Endodermal cell (in vitro differentiated cells): ENCODE measurements around the gene ANKS1B. TPM values are rescaled to one million over a fixed set of nuclear protein-coding genes. Genes with fewer than 3 reads are reported as not detected.
A peak's percentile ranks its signal among the peaks of the same experiment; 100 is the strongest.

ENCODE experiments used
- DNase-seq: peaks from one replicate; pipeline ENCODE4 v3.0.0-alpha.2; 2017
- H3K27ac ChIP-seq: 2 replicates; pipeline ENCODE4 v1.5.1; 2013; ENCODE audit warnings: mild to moderate bottlenecking, low read depth, low read length, moderate library complexity
- H3K27me3 ChIP-seq: 2 replicates; pipeline ENCODE4 v1.6.1; 2013; ENCODE audit warnings: mild to moderate bottlenecking, low read length, moderate library complexity; ENCODE audit not compliant: insufficient read depth, control insufficient read depth, poor library complexity, severe bottlenecking
- H3K36me3 ChIP-seq: 2 replicates; pipeline ENCODE4 v1.7.0; 2013; ENCODE audit warnings: mild to moderate bottlenecking, low read length, moderate library complexity; ENCODE audit not compliant: control insufficient read depth, insufficient read depth
- H3K4me1 ChIP-seq: one replicate; pipeline ENCODE4 v1.7.0; 2013; ENCODE audit warnings: low read length; ENCODE audit not compliant: control insufficient read depth, insufficient read depth
- H3K4me3 ChIP-seq: 2 replicates; pipeline ENCODE4 v1.5.1; 2013; ENCODE audit warnings: mild to moderate bottlenecking, low read length, moderate library complexity
- H3K9ac ChIP-seq: 2 replicates; pipeline ENCODE4 v1.6.1; 2013; ENCODE audit warnings: mild to moderate bottlenecking, low read length, moderate library complexity; ENCODE audit not compliant: poor library complexity, severe bottlenecking; ENCODE audit errors: extremely low read depth
- H3K9me3 ChIP-seq: 2 replicates; pipeline ENCODE4 v1.6.1; 2013; ENCODE audit warnings: mild to moderate bottlenecking, low read length, moderate library complexity; ENCODE audit not compliant: control insufficient read depth
- H3K27ac Mint-ChIP-seq: 2 replicates; pipeline ENCODE4 v1.8.0; 2020; ENCODE audit warnings: mixed read lengths
- H3K27me3 Mint-ChIP-seq: 2 replicates; pipeline ENCODE4 v1.8.0; 2021; ENCODE audit warnings: mild to moderate bottlenecking, mixed read lengths; ENCODE audit not compliant: insufficient read depth
- H3K36me3 Mint-ChIP-seq: 2 replicates; pipeline ENCODE4 v1.8.0; 2020; ENCODE audit warnings: low read depth, mixed read lengths
- H3K4me1 Mint-ChIP-seq: 2 replicates; pipeline ENCODE4 v1.8.0; 2020; ENCODE audit warnings: mixed read lengths
- H3K4me3 Mint-ChIP-seq: 2 replicates; pipeline ENCODE4 v1.8.0; 2020; ENCODE audit warnings: mild to moderate bottlenecking, moderate library complexity, mixed read lengths
- H3K9me3 Mint-ChIP-seq: 2 replicates; pipeline ENCODE4 v1.8.0; 2020; ENCODE audit warnings: mild to moderate bottlenecking, mixed read lengths
- CTCF ChIP-seq: fragments of 200-600 bp; sonication (generic); conservative IDR thresholded peaks from 2 replicates; pipeline ENCODE4 v1.5.0; 2021; ENCODE audit warnings: antibody characterized with exemption, mild to moderate bottlenecking
- WGBS, 2 experiments: methylation state at CpG; one replicate each; pipeline versions ENCODE4 v1.1.5 to v1.1.7; 2013; ENCODE audit warnings: missing lambda C conversion rate in 2 of 2, mixed read lengths in 1 of 2; ENCODE audit not compliant: insufficient coverage in 1 of 2, insufficient read length in 1 of 2; 5-methylcytosine and 5-hydroxymethylcytosine counted together
- total RNA-seq, 2 donors: library from RNA; stranded (reverse); fragmentation: NEBNext Ultra II Directional in 1 of 2; extraction: Animal tissue kit (Norgen Biotek cat#: 25700) in 1 of 2; gene quantifications; 2 replicates in 1 of 2; 3 replicates in 1 of 2; pipeline ENCODE4 v1.2.1, GENCODE V29; 2021

ANKS1B gene
- total RNA-seq, 2 donors from 2014 or later = 28.5 to 65.8 TPM

- TF ChIP-seq CTCF = peak; percentile 41
- Mint-ChIP-seq H3K4me1 (peaks cover 5% of the 10 kb centered on the region), H3K27me3 (no peaks in the 10 kb centered on the region), H3K9me3 (no peaks in the 10 kb centered on the region), H3K4me3 (no peak overlapping the region), H3K36me3 (peaks cover 20% of the 10 kb centered on the region), H3K27ac (no peak overlapping the region)
- H3K4me1 ChIP-seq = no peaks in the 10 kb centered on the region
- peaks cover 27% of the 10 kb centered on the region for H3K36me3 ChIP-seq
- DNase-seq = peak; percentile 80
- H3K4me3 ChIP-seq = no peak overlapping the region
- 60 to 71% methylated on average over 1 to 3 of the region's 3 CpGs for WGBS, 2 experiments
- no peaks in the 10 kb centered on the region for H3K27me3 ChIP-seq
- no peaks in the 10 kb centered on the region for H3K9me3 ChIP-seq
- no peak overlapping the region for H3K27ac ChIP-seq
- H3K9ac ChIP-seq = no peak overlapping the region
Observed at GRCh38 chr12:98799146-98799810, 1185.5 kb downstream of the ANKS1B start.

DNA sequence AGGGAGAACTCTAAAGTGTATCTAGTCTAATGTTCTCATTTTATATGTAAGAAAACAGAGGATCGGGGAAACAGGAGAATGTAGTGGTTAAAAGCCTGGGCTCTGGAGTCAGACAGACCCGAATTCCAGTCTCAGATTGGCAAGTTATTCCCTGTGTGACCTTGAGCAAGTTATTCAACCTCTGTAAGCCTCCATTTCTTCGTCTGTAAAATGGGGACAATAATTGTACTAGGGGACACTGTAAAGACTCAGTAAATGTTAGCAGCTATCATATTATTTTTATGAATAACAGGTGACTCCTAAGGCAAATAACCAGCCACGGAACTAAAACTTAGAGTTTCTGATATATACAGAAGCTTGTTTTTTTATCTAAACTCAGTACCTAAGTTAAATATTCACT, 1187.5 kb downstream of the ANKS1B start:
- H3K36me3 Mint-ChIP-seq = peaks cover 34% of the 10 kb centered on the region
- H3K4me1 Mint-ChIP-seq = peaks cover 5% of the 10 kb centered on the region
- H3K9me3 Mint-ChIP-seq = no peaks in the 10 kb centered on the region
- 85 to 89% methylated on average over 4 of the region's 4 CpGs for WGBS, 2 experiments
- no peak for DNase-seq
- TF ChIP-seq CTCF = no peak
- no peaks in the 10 kb centered on the region for H3K27me3 Mint-ChIP-seq
- Histone ChIP-seq H3K9me3 (no peaks in the 10 kb centered on the region), H3K27ac (no peak overlapping the region), H3K27me3 (no peaks in the 10 kb centered on the region), H3K4me1 (no peaks in the 10 kb centered on the region), H3K4me3 (no peak overlapping the region), H3K9ac (no peak overlapping the region), H3K36me3 (peaks cover 32% of the 10 kb centered on the region)
- no peak overlapping the region for H3K27ac Mint-ChIP-seq
- no peak overlapping the region for H3K4me3 Mint-ChIP-seq

GRCh38 chr12:98796745-98797144, 1188.0 kb downstream of the ANKS1B start:
- Histone ChIP-seq H3K27me3 (no peaks in the 10 kb centered on the region), H3K4me1 (no peaks in the 10 kb centered on the region), H3K9ac (no peak overlapping the region), H3K4me3 (no peak overlapping the region), H3K36me3 (peaks cover 37% of the 10 kb centered on the region), H3K27ac (no peak overlapping the region), H3K9me3 (no peaks in the 10 kb centered on the region)
- H3K36me3 Mint-ChIP-seq = peaks cover 36% of the 10 kb centered on the region
- H3K4me3 Mint-ChIP-seq = no peak overlapping the region
- no CpG with 5 or more reads among the region's 1 CpG for WGBS, 2 experiments
- no peak for TF ChIP-seq CTCF
- no peak for DNase-seq
- no peaks in the 10 kb centered on the region for H3K9me3 Mint-ChIP-seq
- H3K27me3 Mint-ChIP-seq = no peaks in the 10 kb centered on the region
- peaks cover 5% of the 10 kb centered on the region for H3K4me1 Mint-ChIP-seq
- no peak overlapping the region for H3K27ac Mint-ChIP-seq
